Nephron progenitor cell (in vitro differentiated cells): ENCODE results near the gene ALKBH7.
"Not testable (repeated sequence)": the region's sequence is repeated elsewhere in the genome, so short reads cannot be mapped to it uniquely, and the experiment has no call there.

ENCODE experiments used
- DNase-seq: peaks from one replicate; pipeline ENCODE4 v3.0.0; 2021
- H3K27ac Mint-ChIP-seq: 2 replicates; pipeline ENCODE4 v1.8.0; 2021; ENCODE audit warnings: mild to moderate bottlenecking, moderate library complexity, mixed read lengths
- H3K27me3 Mint-ChIP-seq: 2 replicates; pipeline ENCODE4 v1.8.0; 2021; ENCODE audit warnings: mild to moderate bottlenecking, low read depth, mixed read lengths; ENCODE audit not compliant: poor library complexity
- H3K36me3 Mint-ChIP-seq: 2 replicates; pipeline ENCODE4 v1.8.0; 2021; ENCODE audit warnings: low read depth, mixed read lengths
- H3K4me1 Mint-ChIP-seq: 2 replicates; pipeline ENCODE4 v1.8.0; 2021; ENCODE audit warnings: mixed read lengths
- H3K4me3 Mint-ChIP-seq: 2 replicates; pipeline ENCODE4 v1.8.0; 2021; ENCODE audit warnings: mild to moderate bottlenecking, moderate library complexity, mixed read lengths
- H3K9me3 Mint-ChIP-seq: 2 replicates; pipeline ENCODE4 v1.8.0; 2021; ENCODE audit warnings: mild to moderate bottlenecking, moderate library complexity, mixed read lengths
- TF ChIP-seq, protein P1 (sequence below): fragments of 200-600 bp; sonication (generic); IDR thresholded peaks from 2 replicates; pipeline ENCODE4 v1.5.0; 2021; ENCODE audit warnings: antibody characterized with exemption

ALKBH7 gene

DNA sequence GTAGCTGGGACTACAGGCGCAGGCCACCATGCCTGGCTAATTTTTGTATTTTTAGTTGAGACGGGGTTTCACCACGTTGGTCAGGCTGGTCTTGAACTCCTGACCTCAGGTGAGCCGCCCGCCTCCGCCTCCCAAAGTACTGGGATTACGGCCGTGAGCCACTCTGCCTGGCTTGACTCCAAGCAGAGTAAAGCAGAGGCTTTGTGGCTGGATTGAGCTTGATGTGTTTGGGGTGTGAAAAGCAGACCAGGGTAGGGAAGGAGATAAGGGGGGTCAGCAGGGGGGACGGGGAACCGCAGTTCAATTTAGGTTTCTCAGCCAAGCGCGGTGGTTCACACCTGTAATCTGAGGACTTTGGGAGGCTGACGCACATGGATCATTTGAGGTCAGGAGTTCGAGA lies 15.4 kb upstream of the ALKBH7 start:
- Mint-ChIP-seq H3K27ac (no peak overlapping the region), H3K36me3 (no peaks in the 10 kb centered on the region), H3K9me3 (peaks cover 17% of the 10 kb centered on the region), H3K4me3 (no peak overlapping the region), H3K4me1 (peaks cover 25% of the 10 kb centered on the region), H3K27me3 (peaks cover 8% of the 10 kb centered on the region)
- TF ChIP-seq, protein P1, sequence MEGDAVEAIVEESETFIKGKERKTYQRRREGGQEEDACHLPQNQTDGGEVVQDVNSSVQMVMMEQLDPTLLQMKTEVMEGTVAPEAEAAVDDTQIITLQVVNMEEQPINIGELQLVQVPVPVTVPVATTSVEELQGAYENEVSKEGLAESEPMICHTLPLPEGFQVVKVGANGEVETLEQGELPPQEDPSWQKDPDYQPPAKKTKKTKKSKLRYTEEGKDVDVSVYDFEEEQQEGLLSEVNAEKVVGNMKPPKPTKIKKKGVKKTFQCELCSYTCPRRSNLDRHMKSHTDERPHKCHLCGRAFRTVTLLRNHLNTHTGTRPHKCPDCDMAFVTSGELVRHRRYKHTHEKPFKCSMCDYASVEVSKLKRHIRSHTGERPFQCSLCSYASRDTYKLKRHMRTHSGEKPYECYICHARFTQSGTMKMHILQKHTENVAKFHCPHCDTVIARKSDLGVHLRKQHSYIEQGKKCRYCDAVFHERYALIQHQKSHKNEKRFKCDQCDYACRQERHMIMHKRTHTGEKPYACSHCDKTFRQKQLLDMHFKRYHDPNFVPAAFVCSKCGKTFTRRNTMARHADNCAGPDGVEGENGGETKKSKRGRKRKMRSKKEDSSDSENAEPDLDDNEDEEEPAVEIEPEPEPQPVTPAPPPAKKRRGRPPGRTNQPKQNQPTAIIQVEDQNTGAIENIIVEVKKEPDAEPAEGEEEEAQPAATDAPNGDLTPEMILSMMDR: no peak
- no peak for DNase-seq

DNA sequence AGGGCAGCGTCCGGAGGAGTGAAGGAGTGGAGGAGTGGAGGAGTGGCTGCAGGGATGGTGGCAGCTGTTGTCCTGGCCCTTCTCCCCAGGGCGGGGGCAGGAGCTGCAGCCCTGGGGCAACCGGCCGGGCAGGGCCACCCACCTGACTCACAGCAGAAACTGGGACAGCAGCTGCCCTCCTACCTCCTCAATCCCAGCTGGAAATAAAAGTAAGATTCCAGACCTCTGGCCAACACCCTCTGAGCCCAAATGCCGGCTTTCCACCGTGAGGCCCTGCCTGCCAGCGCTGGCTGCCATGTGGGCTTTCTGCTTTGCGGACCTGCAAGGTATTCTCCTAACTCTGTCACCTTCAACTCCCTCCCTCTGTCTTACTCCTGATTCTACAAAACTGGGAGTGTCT lies 14.6 kb upstream of the ALKBH7 start:
- peaks cover 31% of the 10 kb centered on the region for H3K4me1 Mint-ChIP-seq
- H3K4me3 Mint-ChIP-seq: no peak overlapping the region
- H3K27ac Mint-ChIP-seq: no peak overlapping the region
- no peak for DNase-seq
- H3K27me3 Mint-ChIP-seq: no peaks in the 10 kb centered on the region
- TF ChIP-seq, protein P1: no peak
- no peaks in the 10 kb centered on the region for H3K36me3 Mint-ChIP-seq
- peaks cover 10% of the 10 kb centered on the region for H3K9me3 Mint-ChIP-seq

DNA sequence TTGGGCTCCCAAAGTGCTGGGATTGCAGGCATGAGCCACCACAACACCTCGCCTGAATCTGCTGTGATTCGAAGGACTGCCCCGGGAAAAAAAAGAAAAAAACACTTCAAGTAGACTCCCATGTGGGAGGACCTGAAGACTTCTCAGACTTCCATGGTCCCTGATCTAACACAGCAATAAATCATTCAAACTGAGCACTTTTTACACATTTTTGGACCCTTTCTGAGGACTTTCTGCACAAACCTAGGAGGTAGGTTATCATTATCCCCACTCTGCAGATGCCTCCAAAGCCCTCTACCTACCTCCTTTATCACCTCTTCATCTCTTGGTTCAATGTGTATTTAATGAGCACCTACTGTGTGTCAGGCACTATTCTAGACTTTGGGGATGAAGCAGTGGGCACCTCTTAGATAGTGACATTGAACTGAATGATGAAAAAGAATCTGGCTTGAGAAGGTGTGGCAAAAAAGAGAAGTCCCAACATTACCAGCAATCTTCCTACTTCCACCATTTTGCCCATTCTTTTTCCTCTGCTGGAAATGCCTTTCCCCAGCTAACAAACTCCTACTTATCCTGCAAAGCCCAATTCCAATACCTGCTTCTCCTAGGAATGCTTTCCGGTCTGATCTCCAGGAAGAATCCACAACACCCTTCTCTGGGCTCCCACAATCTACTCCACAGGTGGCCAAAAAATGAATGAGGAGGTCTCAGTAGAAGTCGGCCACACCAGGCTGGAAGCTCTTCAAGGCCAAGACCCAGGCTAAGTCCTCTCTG lies 12.8 kb upstream of the ALKBH7 start:
- no peaks in the 10 kb centered on the region for H3K27me3 Mint-ChIP-seq

DNA sequence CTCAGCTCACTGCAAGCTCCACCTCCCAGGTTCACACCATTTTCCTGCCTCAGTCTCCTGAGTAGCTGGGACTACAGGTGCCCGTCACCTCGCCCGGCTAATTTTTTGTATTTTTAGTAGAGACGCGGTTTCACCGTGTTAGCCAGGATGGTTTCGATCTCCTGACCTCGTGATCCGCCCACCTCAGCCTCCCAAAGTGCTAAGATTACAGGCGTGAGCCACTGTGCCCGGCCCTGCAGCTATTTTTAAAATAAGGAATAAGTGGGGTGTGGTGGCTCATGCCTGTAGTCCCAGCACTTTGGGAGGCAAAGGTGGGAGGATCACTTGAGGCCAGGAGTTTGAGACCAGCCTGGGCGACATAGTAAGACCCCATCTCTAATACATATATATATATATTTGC lies 12.1 kb upstream of the ALKBH7 start:
- not testable (repeated sequence) for H3K9me3 Mint-ChIP-seq, H3K27me3 Mint-ChIP-seq, H3K27ac Mint-ChIP-seq, DNase-seq
- Mint-ChIP-seq H3K36me3 (peaks cover 15% of the 10 kb centered on the region), H3K4me1 (peaks cover 31% of the 10 kb centered on the region), H3K4me3 (peak overlapping the region; percentile 87)

More for the DNA sequence above, 12.8 kb upstream of the ALKBH7 start:
- Mint-ChIP-seq H3K9me3 (no peaks in the 10 kb centered on the region), H3K36me3 (peaks cover 9% of the 10 kb centered on the region), H3K4me3 (peak overlapping the region; percentile 43), H3K27ac (no peak overlapping the region), H3K4me1 (peaks cover 31% of the 10 kb centered on the region)
- TF ChIP-seq, protein P1: no peak
- DNase-seq: no peak

DNA sequence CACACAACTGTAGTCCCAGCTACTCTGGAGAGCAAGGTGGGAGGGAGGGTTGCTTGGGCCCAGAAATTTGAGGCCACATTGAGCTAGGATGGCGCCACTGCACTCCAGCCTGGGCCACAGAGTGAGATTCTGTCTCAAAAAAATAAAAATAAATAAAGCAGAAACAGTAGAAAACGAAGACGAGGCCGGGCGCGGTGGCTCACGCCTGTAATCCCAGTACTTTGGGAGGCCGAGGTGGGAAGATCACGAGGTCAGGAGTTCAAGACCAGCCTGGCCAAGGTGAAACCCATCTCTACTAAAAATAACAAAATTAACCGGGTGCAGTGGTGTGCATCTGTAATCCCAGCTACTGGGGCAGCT lies 11.8 kb upstream of the ALKBH7 start:
- Mint-ChIP-seq H3K4me1 (peaks cover 31% of the 10 kb centered on the region), H3K4me3 (peak overlapping the region; percentile 87), H3K36me3 (peaks cover 19% of the 10 kb centered on the region)
- H3K27me3 Mint-ChIP-seq, DNase-seq, H3K9me3 Mint-ChIP-seq, H3K27ac Mint-ChIP-seq: not testable (repeated sequence)

DNA sequence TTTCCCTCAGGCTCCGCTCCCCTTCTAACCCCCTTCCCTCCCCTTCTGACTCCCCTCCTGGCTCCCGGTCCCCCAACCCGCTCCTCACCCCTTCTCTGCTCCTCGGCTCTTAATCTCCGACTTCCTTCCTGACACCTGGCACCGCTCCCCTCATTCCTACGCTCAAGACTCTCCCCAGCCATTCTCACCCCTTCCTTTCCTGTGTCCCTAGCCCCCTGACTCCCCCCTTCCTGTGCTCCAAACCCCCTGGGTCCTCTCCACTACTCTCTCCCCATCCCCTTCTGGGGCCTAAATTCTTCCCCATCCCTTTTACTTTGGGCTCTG lies 10.6 kb upstream of the ALKBH7 start:
- Mint-ChIP-seq H3K27me3 (no peaks in the 10 kb centered on the region), H3K9me3 (no peaks in the 10 kb centered on the region), H3K4me1 (peaks cover 31% of the 10 kb centered on the region), H3K27ac (peak overlapping the region; percentile 62), H3K36me3 (peaks cover 25% of the 10 kb centered on the region), H3K4me3 (peak overlapping the region; percentile 87)
- TF ChIP-seq, protein P1: no peak
- no peak for DNase-seq

DNA sequence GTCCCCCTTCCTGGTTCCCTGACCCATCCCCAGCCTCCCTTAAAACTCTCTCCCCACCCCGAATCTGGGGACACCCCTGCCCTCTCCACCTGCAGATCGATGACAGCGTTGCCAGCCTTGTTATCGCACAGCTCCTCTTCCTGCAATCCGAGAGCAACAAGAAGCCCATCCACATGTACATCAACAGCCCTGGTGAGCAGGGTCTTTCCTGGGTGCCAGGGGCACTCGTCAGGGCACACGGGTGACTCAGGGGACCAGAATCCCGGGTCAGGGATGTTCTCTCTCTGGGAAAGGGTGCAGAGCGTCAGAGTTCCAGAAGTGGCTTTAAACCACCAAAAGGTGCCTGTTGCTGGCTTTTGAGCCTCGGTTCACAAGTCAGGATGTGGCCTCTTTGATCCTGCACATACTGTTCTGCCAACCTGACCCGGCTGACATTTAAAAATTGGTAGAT lies 10.2 kb upstream of the ALKBH7 start:
- TF ChIP-seq, protein P1: no peak
- Mint-ChIP-seq H3K4me3 (peak overlapping the region; percentile 87), H3K9me3 (no peaks in the 10 kb centered on the region), H3K4me1 (peaks cover 29% of the 10 kb centered on the region), H3K27me3 (no peaks in the 10 kb centered on the region), H3K36me3 (peaks cover 29% of the 10 kb centered on the region), H3K27ac (peak overlapping the region; percentile 62)
- DNase-seq: no peak
